GM10847 (cell line): ENCODE measurements around the gene ARMH3.

Experiments used
- POLR2A ChIP-seq: IDR thresholded peaks from 2 replicates; pipeline ENCODE4 v1.6.1; 2011; ENCODE audit not compliant: insufficient read length; ENCODE audit errors: extremely low read depth

Gene ARMH3

GRCh38 chr10:102009801-102010425 is 46.1 kb downstream of the ARMH3 start:
- no peak for TF ChIP-seq POLR2A

GRCh38 chr10:102007796-102008195 is 48.2 kb downstream of the ARMH3 start:
- no peak for TF ChIP-seq POLR2A

GRCh38 chr10:102004376-102004775 is 51.6 kb downstream of the ARMH3 start:
- TF ChIP-seq POLR2A = no peak

GRCh38 chr10:102003541-102003940 is 52.4 kb downstream of the ARMH3 start:
- no peak for TF ChIP-seq POLR2A

- no peak for TF ChIP-seq POLR2A
Measured at GRCh38 chr10:102001435-102002068, 54.4 kb downstream of the ARMH3 start.

- TF ChIP-seq POLR2A = no peak
Measured at GRCh38 chr10:101997803-101998202, 58.2 kb downstream of the ARMH3 start.

GRCh38 chr10:101995451-101996063 is 60.4 kb downstream of the ARMH3 start:
- TF ChIP-seq POLR2A = no peak

GRCh38 chr10:101993651-101994200 is 62.2 kb downstream of the ARMH3 start:
- no peak for TF ChIP-seq POLR2A

- no peak for TF ChIP-seq POLR2A
Measured at GRCh38 chr10:101993221-101993620, 62.8 kb downstream of the ARMH3 start.

- TF ChIP-seq POLR2A = no peak
Measured at GRCh38 chr10:101987136-101987535, 68.8 kb downstream of the ARMH3 start.

GRCh38 chr10:101986624-101986971 is 69.4 kb downstream of the ARMH3 start:
- no peak for TF ChIP-seq POLR2A

GRCh38 chr10:101974091-101974971 is 81.6 kb downstream of the ARMH3 start:
- no peak for TF ChIP-seq POLR2A

GRCh38 chr10:101972761-101973160 is 83.2 kb downstream of the ARMH3 start:
- TF ChIP-seq POLR2A = no peak

- TF ChIP-seq POLR2A = no peak
Measured at GRCh38 chr10:101969412-101969922, 86.5 kb downstream of the ARMH3 start.

GRCh38 chr10:101968940-101969321 is 87.0 kb downstream of the ARMH3 start:
- TF ChIP-seq POLR2A = no peak

- no peak for TF ChIP-seq POLR2A
Measured at GRCh38 chr10:101968286-101968939, 87.6 kb downstream of the ARMH3 start.
